SK-N-SH (cell line): ENCODE data around the gene CR1L. TPM values are rescaled to one million over a fixed set of nuclear protein-coding genes. Genes with fewer than 3 reads are reported as not detected.

Experiments used
- CTCF ChIA-PET: fragments of 300-600, 350-600 bp; formaldehyde crosslinking; extraction: SDS; loops from one replicate; lab custom pipeline; 2021; lab: Yijun Ruan, JAX
- POLR2A ChIA-PET: fragments of 350-600 bp; sonication (Branson Sonifier 250); formaldehyde crosslinking; extraction: SDS; loops from one replicate; lab custom pipeline; 2020; ENCODE audit warnings: antibody characterized with exemption, inconsistent platforms; lab: Yijun Ruan, JAX
- DNase-seq: peaks from one replicate; pipeline ENCODE4 v3.0.0; 2012
- H2AFZ ChIP-seq: fragments of 200-600 bp; sonication (generic); 2 replicates; pipeline ENCODE4 v1.8.1; 2016; ENCODE audit warnings: antibody characterized with exemption, mild to moderate bottlenecking, low read depth
- H3F3A ChIP-seq: fragments of 200-600 bp; sonication (generic); replicated peaks from 2 replicates; pipeline ENCODE3; 2016; ENCODE audit warnings: antibody characterized with exemption, mild to moderate bottlenecking; ENCODE audit not compliant: insufficient read depth
- H3K27ac ChIP-seq, 2 experiments: fragments of 200-500 bp in 1 of 2; fragments of 200-600 bp in 1 of 2; sonication (Bioruptor generic) in 1 of 2; sonication (generic), shearing (Covaris generic) in 1 of 2; 2 replicates each; pipeline versions ENCODE4 v1.5.1 to v1.6.1; 2014 to 2016; ENCODE audit warnings: low read depth in 2 of 2, inconsistent platforms in 1 of 2, low read length in 1 of 2, mild to moderate bottlenecking in 1 of 2, mixed read lengths in 1 of 2
- H3K27me3 ChIP-seq: fragments of 200-600 bp; sonication (generic), shearing (Covaris generic); 2 replicates; pipeline ENCODE4 v1.6.1; 2016; ENCODE audit warnings: mixed run types; ENCODE audit not compliant: insufficient read depth
- H3K36me3 ChIP-seq, 2 experiments: fragments of 200-500 bp in 1 of 2; fragments of 200-600 bp in 1 of 2; sonication (Bioruptor generic) in 1 of 2; sonication (generic) in 1 of 2; replicated peaks in 1 of 2; 2 replicates each; pipeline versions ENCODE3 to v1.5.1; 2014 to 2016; ENCODE audit warnings: low read length in 1 of 2, mild to moderate bottlenecking in 1 of 2; ENCODE audit not compliant: insufficient read depth in 2 of 2, control insufficient read depth in 1 of 2
- H3K4me1 ChIP-seq, 2 experiments: fragments of 200-500 bp in 1 of 2; fragments of 200-600 bp in 1 of 2; sonication (Bioruptor generic) in 1 of 2; sonication (generic), shearing (Covaris generic) in 1 of 2; 2 replicates each; pipeline versions ENCODE4 v1.5.1 to v1.6.1; 2014 to 2016; ENCODE audit warnings: low read depth in 1 of 2, low read length in 1 of 2, mixed run types in 1 of 2; ENCODE audit not compliant: insufficient read depth in 2 of 2, control insufficient read depth in 1 of 2
- H3K4me2 ChIP-seq: fragments of 200-600 bp; sonication (generic), shearing (Covaris generic); 2 replicates; pipeline ENCODE4 v1.6.1; 2017; ENCODE audit warnings: mixed run types
- H3K4me3 ChIP-seq, 2 experiments: fragments of 200-500 bp in 1 of 2; fragments of 200-600 bp in 1 of 2; sonication (Bioruptor generic) in 1 of 2; sonication (generic), shearing (Covaris generic) in 1 of 2; 2 replicates each; pipeline versions ENCODE4 v1.5.1 to v1.8.1; 2014 to 2016; ENCODE audit warnings: low read depth in 2 of 2, inconsistent platforms in 1 of 2, low read length in 1 of 2, mild to moderate bottlenecking in 1 of 2, mixed read lengths in 1 of 2, moderate library complexity in 1 of 2
- H3K79me2 ChIP-seq: fragments of 200-600 bp; sonication (generic); 2 replicates; pipeline ENCODE4 v1.8.1; 2017; ENCODE audit warnings: mild to moderate bottlenecking; ENCODE audit not compliant: insufficient read depth
- H3K9ac ChIP-seq: fragments of 200-600 bp; sonication (generic); 2 replicates; pipeline ENCODE4 v1.6.1; 2017; ENCODE audit warnings: mixed run types
- H3K9me2 ChIP-seq: fragments of 200-600 bp; sonication (generic); 2 replicates; pipeline ENCODE4 v1.6.1; 2017; ENCODE audit warnings: mixed run types
- H3K9me3 ChIP-seq: fragments of 200-600 bp; sonication (generic); 2 replicates; pipeline ENCODE4 v1.6.1; 2017; ENCODE audit warnings: mixed run types, mild to moderate bottlenecking, moderate library complexity
- H4K20me1 ChIP-seq: fragments of 200-600 bp; sonication (generic); 2 replicates; pipeline ENCODE4 v1.6.1; 2017; ENCODE audit warnings: mild to moderate bottlenecking, mixed run types; ENCODE audit not compliant: insufficient read depth
- ELF1 ChIP-seq: IDR thresholded peaks from 2 replicates; pipeline ENCODE4 v1.4.0; 2012
- EP300 ChIP-seq, 2 experiments: IDR thresholded peaks; 2 replicates each; pipeline versions ENCODE4 v1.4.0 to v1.6.1; 2012; ENCODE audit warnings: borderline replicate concordance in 1 of 2, low read depth in 1 of 2, low read length in 1 of 2
- GATA2 ChIP-seq: sonication (generic); formaldehyde crosslinking; IDR thresholded peaks from 2 replicates; pipeline ENCODE4 v1.5.0; 2020; ENCODE audit warnings: mild to moderate bottlenecking, missing genetic modification reagents
- JUND ChIP-seq: IDR thresholded peaks from 2 replicates; pipeline ENCODE4 v1.4.0; 2012
- MAX ChIP-seq: IDR thresholded peaks from 2 replicates; pipeline ENCODE4 v1.4.0; 2012; ENCODE audit warnings: low read depth
- MEF2A ChIP-seq: IDR thresholded peaks from 2 replicates; pipeline ENCODE4 v1.4.0; 2012; ENCODE audit warnings: low read depth, borderline replicate concordance
- NRF1 ChIP-seq: IDR thresholded peaks from 2 replicates; pipeline ENCODE4 v1.6.1; 2012; ENCODE audit warnings: low read depth, mild to moderate bottlenecking, low read length
- RFX5 ChIP-seq: IDR thresholded peaks from 2 replicates; pipeline ENCODE4 v1.6.1; 2012; ENCODE audit warnings: mild to moderate bottlenecking, improper control_type of control experiment, low read length
- SIN3A ChIP-seq: IDR thresholded peaks from 2 replicates; pipeline ENCODE4 v1.6.1; 2012; ENCODE audit warnings: low read depth, mild to moderate bottlenecking, low read length, moderate library complexity, borderline replicate concordance
- TAF1 ChIP-seq: IDR thresholded peaks from 2 replicates; pipeline ENCODE4 v1.6.1; 2012; ENCODE audit warnings: low read depth, mild to moderate bottlenecking, low read length, moderate library complexity, borderline replicate concordance
- TEAD4 ChIP-seq: IDR thresholded peaks from 2 replicates; pipeline ENCODE4 v1.4.0; 2012; ENCODE audit warnings: mild to moderate bottlenecking, borderline replicate concordance; ENCODE audit not compliant: insufficient read depth
- USF1 ChIP-seq: IDR thresholded peaks from 2 replicates; pipeline ENCODE4 v1.4.0; 2012; ENCODE audit warnings: low read depth, borderline replicate concordance
- USF2 ChIP-seq: fragments of 150-350 bp; IDR thresholded peaks from 2 replicates; pipeline ENCODE4 v1.6.1; 2017; ENCODE audit warnings: antibody characterized with exemption, low read length, low read depth, borderline replicate concordance
- ZBTB33 ChIP-seq: IDR thresholded peaks from 2 replicates; pipeline ENCODE4 v1.4.0; 2012; ENCODE audit warnings: low read depth, borderline replicate concordance
- WGBS: methylation state at CpG from one replicate; pipeline ENCODE4 v1.1.6; 2017; ENCODE audit warnings: low lambda C conversion rate; 5-methylcytosine and 5-hydroxymethylcytosine counted together
- polyA plus RNA-seq, 3 experiments: library from polyadenylated mRNA; depleted of rRNA; stranded (reverse); fragments of >200 nt; gene quantifications; 2 replicates each; pipeline ENCODE4 v1.2.3, GENCODE V29; 2012

The CR1L gene
- polyA plus RNA-seq, 1 of the 3 experiments (the other 2 are of a cell fraction) = not detected

GRCh38 chr1:207605444-207606361, 39.2 kb upstream of the CR1L start:
- H4K20me1 ChIP-seq = no peaks in the 10 kb centered on the region
- no peaks in the 10 kb centered on the region for H3F3A ChIP-seq
- WGBS = 13% methylated on average over 7 of the region's 7 CpGs
- CTCF ChIA-PET = interaction anchor here (1.9 kb wide), 1 partner anchor 8 kb away, joined by 4 read pairs; no protein-coding TSS in a partner anchor
- H3K9me2 ChIP-seq = no peaks in the 10 kb centered on the region
- H3K79me2 ChIP-seq = no peaks in the 10 kb centered on the region
- no peak for TF ChIP-seq NRF1
- no peak for TF ChIP-seq SIN3A
- TF ChIP-seq ZBTB33 = no peak
- TF ChIP-seq TEAD4 = no peak
- no peak for TF ChIP-seq USF1
- TF ChIP-seq MAX = no peak
- no peak for TF ChIP-seq ELF1
- TF ChIP-seq USF2 = no peak
- no peak for TF ChIP-seq RFX5
- no peak for TF ChIP-seq MEF2A
- no peak for TF ChIP-seq TAF1
- TF ChIP-seq GATA2 (CRISPR knock-in tag) = no peak
- TF ChIP-seq JUND = no peak
- no peak for TF ChIP-seq EP300 (IDR thresholded peaks at IDR 0.05; ENCODE audit: borderline replicate concordance in 1 of 2, low read depth in 1 of 2, low read length in 1 of 2)
- no peak overlapping the region for H3K9ac ChIP-seq
- H3K36me3 ChIP-seq = no peaks in the 10 kb centered on the region
- peaks cover 10% of the 10 kb centered on the region; the same call in 1 of the 2 replicates for H3K27me3 ChIP-seq
- no peak overlapping the region for H3K27ac ChIP-seq
- no peak overlapping the region for H2AFZ ChIP-seq
- POLR2A ChIA-PET = no interaction called here
- H3K9me3 ChIP-seq = no peaks in the 10 kb centered on the region
- DNase-seq = no peak
- H3K4me3 ChIP-seq = no peak overlapping the region
- no peaks in the 10 kb centered on the region for H3K4me1 ChIP-seq
- H3K4me2 ChIP-seq = no peak overlapping the region
